MG63 (cell line): ENCODE data around the gene TIMM44. TPM values are rescaled to one million over a fixed set of nuclear protein-coding genes. Genes with fewer than 3 reads are reported as not detected.
"Not testable (repeated sequence)": the region's sequence is repeated elsewhere in the genome, so short reads cannot be mapped to it uniquely, and the experiment has no call there.

ENCODE experiments used
- DNase-seq: peaks from one replicate; pipeline ENCODE4 v3.0.0-alpha.2; 2020
- H3K27me3 ChIP-seq: fragments of 250-450 bp; sonication (Bioruptor Pico); 2 replicates; pipeline ENCODE4 v1.5.1; 2020; ENCODE audit warnings: mild to moderate bottlenecking, moderate library complexity
- H3K36me3 ChIP-seq: fragments of 250-450 bp; sonication (Bioruptor Pico); 2 replicates; pipeline ENCODE4 v1.5.1; 2020; ENCODE audit warnings: mild to moderate bottlenecking, moderate library complexity
- H3K4me3 ChIP-seq: fragments of 250-450 bp; sonication (Bioruptor Pico); 2 replicates; pipeline ENCODE4 v1.5.1; 2020; ENCODE audit warnings: mild to moderate bottlenecking, moderate library complexity
- H3K9me3 ChIP-seq: fragments of 250-450 bp; sonication (Bioruptor Pico); 2 replicates; pipeline ENCODE4 v1.5.1; 2020; ENCODE audit warnings: mild to moderate bottlenecking, moderate library complexity
- total RNA-seq: library from RNA; depleted of rRNA; stranded (reverse); fragments of >200 nt; shearing (Covaris generic); gene quantifications from 2 replicates; pipeline ENCODE4 v1.2.3, GENCODE V29; 2014; ENCODE audit warnings: low replicate concordance

The TIMM44 gene
- total RNA-seq, 1 experiment from 2014 or later = 210 TPM

GRCh38 chr19:7904074-7905020 lies 39.1 kb downstream of the TIMM44 start:
- peak overlapping the region; percentile 99 for H3K4me3 ChIP-seq
- H3K27me3 ChIP-seq = no peaks in the 10 kb centered on the region
- peaks cover 68% of the 10 kb centered on the region for H3K36me3 ChIP-seq
- peak; percentile 47 for DNase-seq
- no peaks in the 10 kb centered on the region for H3K9me3 ChIP-seq

- Histone ChIP-seq H3K4me3 (peak within 1 kb of the TSS; percentile 99), H3K9me3 (no peaks in the 10 kb centered on the region), H3K27me3 (no peaks in the 10 kb centered on the region), H3K36me3 (peaks cover 70% of the 10 kb centered on the region)
- peak; percentile 100 for DNase-seq
These were observed 40.0 kb downstream of the TIMM44 start, which contains the start of gene MAP2K7 for GRCh38 chr19:7903244-7904073. Gene MAP2K7 (plus strand): TSS chr19:7903877. CDS start chr19:7903945, 68 bp downstream.

- Histone ChIP-seq H3K27me3 (no peaks in the 10 kb centered on the region), H3K4me3 (peak overlapping the region; percentile 83), H3K9me3 (no peaks in the 10 kb centered on the region), H3K36me3 (peaks cover 69% of the 10 kb centered on the region)
- DNase-seq = no peak
These were observed 40.6 kb downstream of the TIMM44 start for GRCh38 chr19:7902796-7903243.

GRCh38 chr19:7901337-7901736 lies 42.1 kb downstream of the TIMM44 start:
- peaks cover 58% of the 10 kb centered on the region for H3K36me3 ChIP-seq
- H3K4me3 ChIP-seq = no peak overlapping the region
- no peaks in the 10 kb centered on the region for H3K9me3 ChIP-seq
- DNase-seq = no peak
- H3K27me3 ChIP-seq = no peaks in the 10 kb centered on the region

DNA sequence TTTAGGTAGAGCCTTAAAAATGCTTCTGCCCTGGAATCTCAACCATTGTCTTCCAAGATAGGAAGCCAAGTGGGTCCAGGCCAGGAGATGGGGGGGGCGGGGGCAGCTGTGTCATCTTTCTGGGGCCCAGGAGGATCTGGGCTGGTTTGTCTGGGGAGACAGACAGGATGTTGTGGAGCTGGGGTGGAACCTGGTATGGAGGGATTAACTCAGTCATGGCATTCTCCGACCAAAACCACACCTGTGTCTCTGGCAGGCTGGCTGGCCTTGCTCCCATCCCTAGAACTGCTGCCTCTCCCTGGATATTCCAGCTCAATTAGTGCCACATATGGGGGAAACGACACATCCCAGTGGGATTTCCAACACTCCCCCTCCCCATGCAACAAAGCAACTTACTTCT lies 42.5 kb downstream of the TIMM44 start:
- H3K36me3 ChIP-seq = peaks cover 54% of the 10 kb centered on the region
- H3K9me3 ChIP-seq = no peaks in the 10 kb centered on the region
- DNase-seq = no peak
- H3K4me3 ChIP-seq = no peak overlapping the region
- no peaks in the 10 kb centered on the region for H3K27me3 ChIP-seq

DNA sequence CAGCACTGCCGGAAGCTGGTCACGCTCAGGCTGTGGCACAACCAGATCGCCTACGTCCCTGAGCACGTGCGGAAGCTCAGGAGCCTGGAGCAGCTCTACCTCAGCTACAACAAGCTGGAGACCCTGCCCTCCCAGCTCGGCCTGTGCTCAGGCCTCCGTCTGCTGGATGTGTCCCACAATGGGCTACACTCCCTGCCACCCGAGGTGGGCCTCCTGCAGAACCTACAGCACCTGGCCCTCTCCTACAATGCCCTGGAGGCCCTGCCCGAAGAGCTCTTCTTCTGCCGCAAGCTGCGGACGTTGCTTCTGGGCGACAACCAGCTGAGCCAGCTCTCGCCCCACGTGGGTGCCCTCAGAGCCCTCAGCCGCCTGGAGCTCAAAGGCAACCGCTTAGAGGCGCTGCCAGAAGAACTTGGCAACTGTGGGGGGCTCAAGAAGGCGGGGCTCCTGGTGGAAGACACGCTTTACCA lies 43.0 kb downstream of the TIMM44 start:
- peaks cover 54% of the 10 kb centered on the region for H3K36me3 ChIP-seq
- H3K27me3 ChIP-seq = no peaks in the 10 kb centered on the region
- H3K4me3 ChIP-seq = no peak overlapping the region
- H3K9me3 ChIP-seq = no peaks in the 10 kb centered on the region
- DNase-seq = no peak

- DNase-seq = no peak
- Histone ChIP-seq H3K9me3 (no peaks in the 10 kb centered on the region), H3K36me3 (peaks cover 48% of the 10 kb centered on the region), H3K27me3 (no peaks in the 10 kb centered on the region), H3K4me3 (no peak overlapping the region)
These were observed 43.6 kb downstream of the TIMM44 start for GRCh38 chr19:7899751-7900378.

DNA sequence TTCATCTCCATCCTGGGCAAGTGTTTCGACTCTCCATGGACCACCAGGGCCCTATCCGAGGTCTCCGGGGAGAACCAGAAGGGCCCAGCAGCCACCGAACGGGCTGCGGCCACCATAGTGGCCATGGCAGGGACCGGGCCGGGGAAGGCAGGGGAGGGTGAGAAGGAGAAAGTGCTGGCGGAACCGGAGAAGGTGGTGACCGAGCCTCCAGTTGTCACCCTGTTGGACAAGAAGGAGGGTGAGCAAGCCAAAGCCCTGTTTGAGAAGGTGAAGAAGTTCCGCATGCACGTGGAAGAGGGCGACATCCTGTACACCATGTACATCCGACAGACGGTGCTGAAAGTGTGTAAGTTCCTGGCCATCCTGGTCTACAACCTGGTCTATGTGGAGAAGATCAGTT lies 44.5 kb downstream of the TIMM44 start:
- H3K4me3 ChIP-seq = no peak overlapping the region
- no peaks in the 10 kb centered on the region for H3K27me3 ChIP-seq
- H3K9me3 ChIP-seq = no peaks in the 10 kb centered on the region
- DNase-seq = no peak
- H3K36me3 ChIP-seq = peaks cover 43% of the 10 kb centered on the region

DNA sequence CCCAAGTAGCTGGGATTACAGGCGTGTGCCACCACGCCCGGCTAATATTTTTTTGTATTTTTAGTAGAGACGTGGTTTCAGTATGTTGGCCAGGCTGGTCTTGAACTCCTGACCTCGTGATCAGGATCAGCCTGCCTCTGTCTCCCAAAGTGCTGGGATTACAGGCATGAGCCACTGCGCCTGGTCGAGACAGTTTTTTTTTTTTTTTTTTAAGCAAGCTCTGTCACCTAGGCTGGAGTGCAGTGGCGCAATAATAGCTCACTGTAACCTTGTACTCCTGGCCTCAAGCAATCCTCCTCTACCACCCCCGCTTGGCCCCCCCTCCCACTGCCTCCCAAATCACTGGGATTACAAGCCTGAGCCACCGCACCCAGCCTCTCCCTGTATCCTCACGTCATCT lies 46.2 kb downstream of the TIMM44 start:
- DNase-seq = no peak
- Histone ChIP-seq H3K4me3 (no peak overlapping the region), H3K9me3 (no peaks in the 10 kb centered on the region), H3K27me3 (no peaks in the 10 kb centered on the region), H3K36me3 (peaks cover 38% of the 10 kb centered on the region)

DNA sequence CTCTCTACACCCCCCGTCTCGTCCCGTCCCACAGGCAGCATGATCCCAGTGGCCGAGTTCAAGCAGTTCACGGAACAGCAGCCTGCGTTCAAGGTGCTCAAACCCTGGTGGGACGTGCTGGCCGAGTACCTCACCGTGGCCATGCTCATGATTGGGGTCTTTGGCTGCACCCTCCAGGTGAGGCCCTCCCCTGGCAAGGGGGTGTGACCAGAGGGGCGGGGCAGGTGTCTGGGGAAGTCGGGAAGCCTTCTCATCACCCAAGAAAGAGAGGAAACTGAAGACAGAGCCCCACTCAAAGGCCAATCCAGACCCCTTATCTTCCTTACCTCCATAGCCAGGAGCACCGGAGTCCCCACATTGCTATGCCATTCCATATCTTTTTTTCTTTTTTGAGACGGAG lies 47.9 kb downstream of the TIMM44 start:
- DNase-seq = no peak
- no peaks in the 10 kb centered on the region for H3K9me3 ChIP-seq
- peaks cover 28% of the 10 kb centered on the region for H3K36me3 ChIP-seq

DNA sequence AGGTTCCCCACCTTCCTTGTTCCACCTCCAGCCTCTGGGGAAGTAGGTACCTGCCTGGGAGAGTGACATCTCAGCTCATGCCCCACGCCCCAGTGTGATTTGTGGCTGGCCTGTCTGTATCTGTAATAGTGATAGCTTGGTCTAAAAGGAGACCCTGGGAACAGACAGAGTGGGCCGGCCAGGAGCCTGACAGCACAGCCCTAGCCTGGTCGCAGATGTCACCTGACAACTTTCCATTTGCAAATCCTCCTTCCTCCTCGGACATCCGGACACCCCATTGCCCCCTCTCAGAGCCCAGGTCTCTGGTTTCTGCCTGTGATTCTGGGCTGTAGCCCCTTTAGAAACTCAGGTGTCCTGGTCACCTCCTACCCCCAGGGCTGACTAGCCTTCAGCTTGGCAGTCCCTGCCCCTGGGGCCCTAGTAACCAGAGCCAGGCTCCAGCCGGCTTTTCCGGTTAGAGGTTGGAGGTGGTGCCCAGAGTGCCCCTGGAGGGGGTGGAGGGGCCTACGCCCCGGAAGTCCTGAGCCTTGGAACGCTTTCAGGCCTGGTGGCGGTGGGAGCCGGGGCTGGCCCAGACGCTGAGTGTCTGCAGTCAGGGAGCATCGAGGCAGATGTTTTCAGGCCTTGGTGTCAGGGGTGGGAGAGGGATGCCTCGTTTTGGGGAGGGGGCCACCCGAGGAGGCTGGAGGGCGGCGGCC lies 48.7 kb downstream of the TIMM44 start:
- Histone ChIP-seq H3K4me3 (no peak overlapping the region), H3K9me3 (no peaks in the 10 kb centered on the region), H3K36me3 (peaks cover 24% of the 10 kb centered on the region), H3K27me3 (no peaks in the 10 kb centered on the region)
- no peak for DNase-seq

More for the DNA sequence above, 47.9 kb downstream of the TIMM44 start:
- H3K27me3 ChIP-seq = no peaks in the 10 kb centered on the region
- H3K4me3 ChIP-seq = no peak overlapping the region

GRCh38 chr19:7893362-7894101 lies 49.9 kb downstream of the TIMM44 start:
- not testable (repeated sequence) for H3K9me3 ChIP-seq, H3K4me3 ChIP-seq, H3K27me3 ChIP-seq, DNase-seq
- H3K36me3 ChIP-seq = peaks cover 12% of the 10 kb centered on the region

GRCh38 chr19:7888826-7889217 lies 54.6 kb downstream of the TIMM44 start:
- no peak for DNase-seq
- Histone ChIP-seq H3K36me3 (no peaks in the 10 kb centered on the region; the same call in 1 of the 2 replicates), H3K4me3 (peak overlapping the region; percentile 89), H3K27me3 (no peaks in the 10 kb centered on the region), H3K9me3 (no peaks in the 10 kb centered on the region)

- no peaks in the 10 kb centered on the region for H3K27me3 ChIP-seq
- H3K9me3 ChIP-seq = no peaks in the 10 kb centered on the region
- no peaks in the 10 kb centered on the region for H3K36me3 ChIP-seq
- H3K4me3 ChIP-seq = peak within 1 kb of the TSS; percentile 89
- peak; percentile 95 for DNase-seq
These were observed 55.2 kb downstream of the TIMM44 start, which contains the start of gene LRRC8E for GRCh38 chr19:7888145-7888825. Gene LRRC8E (plus strand): TSS chr19:7888510. CDS start chr19:7895604, 7,094 bp downstream.
